Osteocyte (in vitro differentiated cells): ENCODE measurements around the gene TDRD7. TPM values are rescaled to one million over a fixed set of nuclear protein-coding genes. Genes with fewer than 3 reads are reported as not detected.

Source experiments
- DNase-seq: peaks from one replicate; pipeline ENCODE4 v3.0.0; 2021; ENCODE audit warnings: mixed read lengths; ENCODE audit not compliant: unreplicated experiment; ENCODE audit errors: extremely low spot score
- H3K27ac Mint-ChIP-seq: one replicate; pipeline ENCODE4 v1.8.0; 2021; ENCODE audit warnings: mild to moderate bottlenecking, mixed read lengths; ENCODE audit not compliant: unreplicated experiment
- H3K27me3 Mint-ChIP-seq: one replicate; pipeline ENCODE4 v1.8.0; 2021; ENCODE audit warnings: mixed read lengths; ENCODE audit not compliant: unreplicated experiment
- H3K36me3 Mint-ChIP-seq: one replicate; pipeline ENCODE4 v1.8.0; 2021; ENCODE audit warnings: mixed read lengths; ENCODE audit not compliant: unreplicated experiment
- H3K4me1 Mint-ChIP-seq: one replicate; pipeline ENCODE4 v1.8.0; 2021; ENCODE audit warnings: mixed read lengths; ENCODE audit not compliant: unreplicated experiment
- H3K4me3 Mint-ChIP-seq: one replicate; pipeline ENCODE4 v1.8.0; 2021; ENCODE audit warnings: mild to moderate bottlenecking, moderate library complexity, mixed read lengths; ENCODE audit not compliant: unreplicated experiment
- H3K9me3 Mint-ChIP-seq: one replicate; pipeline ENCODE4 v1.8.0; 2021; ENCODE audit warnings: mixed read lengths; ENCODE audit not compliant: unreplicated experiment
- total RNA-seq: library from RNA; stranded (reverse); gene quantifications from 2 replicates; pipeline ENCODE4 v1.2.1, GENCODE V29; 2021
- TF ChIP-seq, protein P1 (sequence below): fragments of 200-600 bp; sonication (generic); IDR thresholded peaks from 2 replicates; pipeline ENCODE4 v1.5.0; 2021; ENCODE audit warnings: antibody characterized with exemption, mild to moderate bottlenecking, moderate library complexity

The TDRD7 gene
- total RNA-seq, 1 donor from 2014 or later, result 8.6 TPM

DNA sequence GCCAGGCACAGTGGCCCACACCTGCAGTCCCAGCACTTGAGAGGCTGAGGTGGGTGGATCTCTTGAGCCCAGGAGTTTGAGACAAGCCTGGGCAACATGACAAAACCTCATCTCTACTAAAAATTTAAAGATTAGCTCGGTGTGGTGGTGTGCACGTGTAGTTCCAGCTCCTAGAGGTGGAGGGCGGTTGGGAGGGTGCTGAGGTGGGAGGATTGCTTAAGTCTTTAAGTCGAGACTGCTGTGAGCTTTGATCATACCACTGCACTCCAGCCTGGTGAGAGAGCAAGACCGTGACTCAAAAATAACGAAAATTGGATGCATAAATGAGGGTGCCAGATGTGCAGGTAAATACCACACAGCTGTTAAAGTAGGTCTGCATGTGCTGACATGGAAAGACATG lies 39.3 kb upstream of the TDRD7 start:
- no peak overlapping the region for H3K27ac Mint-ChIP-seq
- TF ChIP-seq, protein P1, sequence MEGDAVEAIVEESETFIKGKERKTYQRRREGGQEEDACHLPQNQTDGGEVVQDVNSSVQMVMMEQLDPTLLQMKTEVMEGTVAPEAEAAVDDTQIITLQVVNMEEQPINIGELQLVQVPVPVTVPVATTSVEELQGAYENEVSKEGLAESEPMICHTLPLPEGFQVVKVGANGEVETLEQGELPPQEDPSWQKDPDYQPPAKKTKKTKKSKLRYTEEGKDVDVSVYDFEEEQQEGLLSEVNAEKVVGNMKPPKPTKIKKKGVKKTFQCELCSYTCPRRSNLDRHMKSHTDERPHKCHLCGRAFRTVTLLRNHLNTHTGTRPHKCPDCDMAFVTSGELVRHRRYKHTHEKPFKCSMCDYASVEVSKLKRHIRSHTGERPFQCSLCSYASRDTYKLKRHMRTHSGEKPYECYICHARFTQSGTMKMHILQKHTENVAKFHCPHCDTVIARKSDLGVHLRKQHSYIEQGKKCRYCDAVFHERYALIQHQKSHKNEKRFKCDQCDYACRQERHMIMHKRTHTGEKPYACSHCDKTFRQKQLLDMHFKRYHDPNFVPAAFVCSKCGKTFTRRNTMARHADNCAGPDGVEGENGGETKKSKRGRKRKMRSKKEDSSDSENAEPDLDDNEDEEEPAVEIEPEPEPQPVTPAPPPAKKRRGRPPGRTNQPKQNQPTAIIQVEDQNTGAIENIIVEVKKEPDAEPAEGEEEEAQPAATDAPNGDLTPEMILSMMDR, result no peak
- no peak overlapping the region for H3K4me3 Mint-ChIP-seq
- no peaks in the 10 kb centered on the region for H3K4me1 Mint-ChIP-seq
- peaks cover 50% of the 10 kb centered on the region for H3K36me3 Mint-ChIP-seq
- H3K27me3 Mint-ChIP-seq, result no peaks in the 10 kb centered on the region
- peaks cover 10% of the 10 kb centered on the region for H3K9me3 Mint-ChIP-seq
- no peak for DNase-seq

DNA sequence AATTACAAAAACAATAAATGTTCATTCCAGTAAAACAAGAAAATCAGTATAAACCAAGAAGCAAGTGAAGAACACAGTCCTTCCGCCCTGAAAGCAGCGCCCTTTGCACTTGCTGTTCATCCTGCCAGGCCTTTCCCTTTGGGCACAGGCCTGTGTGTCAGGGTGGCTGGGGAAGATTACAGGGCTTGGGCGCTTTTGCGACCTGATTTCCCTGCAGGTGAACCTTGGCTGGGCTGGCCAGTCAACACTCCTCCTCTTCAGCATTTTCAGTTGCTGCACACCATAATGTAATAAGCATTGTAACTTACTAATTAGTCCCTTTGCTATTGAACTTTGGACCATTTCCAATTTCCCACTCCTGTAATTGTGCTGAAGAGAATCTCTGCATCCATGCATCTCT lies 38.6 kb upstream of the TDRD7 start:
- H3K27ac Mint-ChIP-seq, result no peak overlapping the region
- H3K27me3 Mint-ChIP-seq, result no peaks in the 10 kb centered on the region
- H3K9me3 Mint-ChIP-seq, result peaks cover 9% of the 10 kb centered on the region
- no peak overlapping the region for H3K4me3 Mint-ChIP-seq
- H3K36me3 Mint-ChIP-seq, result peaks cover 47% of the 10 kb centered on the region
- no peak for DNase-seq
- H3K4me1 Mint-ChIP-seq, result no peaks in the 10 kb centered on the region
- TF ChIP-seq, protein P1, result no peak

DNA sequence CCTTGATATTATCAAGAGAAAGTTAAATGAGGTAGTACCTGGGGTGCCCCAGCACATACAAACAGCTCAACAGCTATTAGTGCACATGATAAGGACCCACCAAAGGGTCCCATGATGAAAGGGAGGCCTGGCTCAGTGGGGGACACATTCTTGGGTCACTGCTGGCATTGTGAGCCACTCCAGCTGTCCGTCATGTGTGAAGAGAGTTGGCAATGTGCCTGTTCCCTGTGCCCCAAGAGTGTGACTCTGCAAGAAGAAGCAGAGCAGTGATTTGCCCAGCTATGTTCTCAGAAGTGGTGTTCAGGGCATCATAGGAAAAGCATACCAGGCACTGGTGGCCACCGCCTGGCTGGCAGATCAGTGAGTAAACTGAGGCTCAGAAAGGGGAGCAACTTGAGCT lies 37.1 kb upstream of the TDRD7 start:
- no peaks in the 10 kb centered on the region for H3K9me3 Mint-ChIP-seq
- TF ChIP-seq, protein P1, result no peak
- H3K4me3 Mint-ChIP-seq, result no peak overlapping the region
- no peak overlapping the region for H3K27ac Mint-ChIP-seq
- peaks cover 34% of the 10 kb centered on the region for H3K36me3 Mint-ChIP-seq
- no peaks in the 10 kb centered on the region for H3K27me3 Mint-ChIP-seq
- H3K4me1 Mint-ChIP-seq, result no peaks in the 10 kb centered on the region
- DNase-seq, result no peak

DNA sequence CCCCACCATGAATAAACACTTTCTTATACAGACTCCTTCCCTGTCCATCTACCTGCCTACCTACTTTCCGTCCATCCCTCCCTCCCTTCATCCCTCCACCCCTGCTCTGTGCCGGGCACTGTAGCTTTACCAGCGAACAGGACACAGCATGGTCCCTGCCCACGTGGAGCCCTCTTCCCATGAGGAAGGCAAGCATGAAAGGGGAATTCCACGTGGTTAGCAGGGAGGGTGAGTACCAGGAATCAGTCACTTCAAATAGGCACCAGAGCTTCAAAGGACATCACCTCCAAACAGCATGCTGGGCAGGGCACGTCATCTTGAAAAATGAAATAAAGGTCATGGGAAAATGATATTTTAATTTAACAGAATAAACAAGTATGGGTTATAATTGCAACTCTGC lies 35.0 kb upstream of the TDRD7 start:
- H3K9me3 Mint-ChIP-seq, result no peaks in the 10 kb centered on the region

DNA sequence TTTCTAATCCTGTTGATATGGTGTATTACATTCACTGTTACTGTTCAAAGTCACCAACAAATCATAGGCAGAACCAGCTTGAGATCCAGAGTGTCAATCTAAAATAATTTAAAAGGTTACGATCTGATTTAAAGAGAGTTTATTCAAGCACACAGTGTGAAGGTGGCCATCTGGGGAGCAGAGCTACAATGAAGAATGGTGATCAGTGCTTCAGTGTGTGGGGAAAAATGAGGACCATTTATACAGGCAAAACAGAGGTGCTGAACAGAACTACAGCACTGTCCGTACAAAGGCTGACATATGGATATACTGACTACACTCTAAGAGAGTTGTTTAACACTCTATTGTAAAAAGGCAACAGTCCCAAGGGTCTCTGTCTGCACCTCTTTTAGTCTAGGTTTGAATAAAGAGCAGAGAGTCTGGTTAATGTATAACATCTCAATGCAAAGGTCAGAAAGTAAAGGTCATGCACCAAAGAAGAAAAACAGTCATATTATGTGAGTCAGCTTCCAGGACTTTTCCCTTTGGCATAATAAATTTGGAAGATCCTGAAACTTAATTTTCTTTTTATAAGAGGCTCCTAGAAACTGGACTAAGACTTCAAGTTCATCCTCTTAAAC lies 29.7 kb upstream of the TDRD7 start:
- no peak overlapping the region for H3K4me3 Mint-ChIP-seq
- peaks cover 12% of the 10 kb centered on the region for H3K36me3 Mint-ChIP-seq
- DNase-seq, result no peak
- H3K9me3 Mint-ChIP-seq, result no peaks in the 10 kb centered on the region
- H3K27ac Mint-ChIP-seq, result no peak overlapping the region
- TF ChIP-seq, protein P1, result no peak
- peaks cover 15% of the 10 kb centered on the region for H3K4me1 Mint-ChIP-seq
- H3K27me3 Mint-ChIP-seq, result no peaks in the 10 kb centered on the region

More for the DNA sequence above, 35.0 kb upstream of the TDRD7 start:
- H3K27ac Mint-ChIP-seq, result no peak overlapping the region
- no peaks in the 10 kb centered on the region for H3K27me3 Mint-ChIP-seq
- TF ChIP-seq, protein P1, result no peak
- peaks cover 3% of the 10 kb centered on the region for H3K4me1 Mint-ChIP-seq
- peaks cover 26% of the 10 kb centered on the region for H3K36me3 Mint-ChIP-seq
- DNase-seq, result no peak
- H3K4me3 Mint-ChIP-seq, result no peak overlapping the region
